ENCODE measurements around the gene AVL9.

Gene AVL9

GRCh38 chr7:32535162-32535702, 39.9 kb downstream of the AVL9 start:
- DNase-seq (ENCODE audit: low read depth): no peak

DNA sequence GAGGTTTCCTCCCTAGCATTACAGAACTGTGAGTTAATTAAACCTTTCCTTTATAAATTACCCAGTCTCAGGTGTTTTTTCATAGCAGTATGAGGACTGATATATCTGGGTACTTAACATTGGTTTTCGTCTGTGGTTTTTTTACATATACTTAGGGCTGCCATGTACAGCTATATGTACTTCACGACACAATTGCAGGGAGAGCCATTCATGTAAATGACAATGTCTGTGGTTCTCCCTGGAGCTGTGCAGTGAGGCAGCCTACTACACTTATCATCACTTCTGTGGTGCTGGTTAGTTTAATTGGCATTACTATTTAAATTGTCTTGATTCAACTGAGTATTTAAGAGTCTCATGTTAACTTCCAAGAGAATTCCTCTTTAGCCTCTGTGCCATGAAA, 40.7 kb downstream of the AVL9 start:
- no peak for DNase-seq (ENCODE audit: low read depth)

DNA sequence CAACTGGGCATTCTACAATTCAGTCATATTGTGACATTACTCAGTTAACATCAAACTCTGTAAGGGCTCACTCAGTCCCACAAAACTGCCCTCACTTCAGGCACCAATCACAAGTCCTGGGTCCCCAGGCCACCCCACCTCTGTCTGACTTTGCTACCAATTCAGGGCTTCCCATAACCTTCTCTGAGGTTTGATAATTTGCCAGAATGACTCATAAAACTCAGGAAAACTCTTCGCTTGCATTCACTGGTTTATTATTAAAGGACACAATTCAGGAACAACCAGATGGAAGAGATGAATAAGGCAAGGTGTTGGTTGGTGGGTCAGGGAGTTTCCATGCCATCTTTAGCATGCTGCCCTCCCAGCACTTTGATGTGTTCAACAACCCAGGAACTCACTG, 41.3 kb downstream of the AVL9 start:
- DNase-seq (ENCODE audit: low read depth): no peak

DNA sequence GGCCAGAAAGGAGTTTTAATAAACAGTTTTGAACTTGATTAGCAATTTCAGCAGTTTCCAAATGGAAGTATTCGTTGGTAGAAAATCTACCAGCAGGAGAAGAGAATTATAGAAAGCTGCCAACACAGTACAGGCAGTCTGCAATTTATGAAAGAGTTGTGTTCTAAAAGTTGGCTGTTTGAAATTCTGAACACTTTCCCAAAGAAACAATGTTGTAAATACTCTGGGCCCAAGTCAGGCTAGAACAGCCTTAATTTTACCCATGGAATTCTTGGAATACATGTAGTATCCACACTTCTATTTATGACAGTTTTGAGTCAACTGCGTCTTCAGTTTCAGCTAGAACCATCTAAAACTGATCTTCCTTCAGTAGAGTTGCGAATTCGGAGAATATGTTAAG, 42.5 kb downstream of the AVL9 start:
- DNase-seq (ENCODE audit: low read depth): no peak

- DNase-seq (ENCODE audit: low read depth): no peak
Observed at GRCh38 chr7:32539366-32539765, 44.1 kb downstream of the AVL9 start.

DNA sequence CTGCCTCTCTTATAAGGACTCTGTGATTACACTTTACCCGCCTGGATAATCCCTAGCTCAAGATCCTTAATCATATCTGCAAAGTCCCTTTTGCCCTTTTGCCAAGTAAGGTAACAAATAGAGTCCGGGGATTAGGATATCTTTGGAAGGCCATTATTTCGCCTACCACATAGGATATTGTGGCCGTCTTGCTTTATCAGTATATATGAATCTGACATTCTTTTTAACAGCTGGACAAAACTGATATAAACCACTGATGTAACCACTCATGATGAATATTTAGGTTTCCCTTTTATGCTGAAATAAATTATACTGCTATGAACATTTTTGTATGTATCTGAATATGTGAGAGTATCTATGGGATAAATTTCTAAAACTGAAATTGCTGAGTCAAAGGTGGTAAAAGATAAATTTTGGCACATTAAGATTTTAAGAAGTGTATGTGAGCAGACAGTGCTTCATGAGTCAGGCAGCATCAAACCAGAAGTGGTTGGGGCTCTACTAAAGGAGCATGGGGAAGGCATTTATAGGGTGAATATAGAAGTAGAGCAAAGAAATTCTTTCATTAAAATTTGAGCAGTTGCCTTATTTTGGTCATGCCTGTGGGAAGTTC, 44.7 kb downstream of the AVL9 start:
- no peak for DNase-seq (ENCODE audit: low read depth)

GRCh38 chr7:32542595-32542994, 47.3 kb downstream of the AVL9 start:
- DNase-seq (ENCODE audit: low read depth): no peak

DNA sequence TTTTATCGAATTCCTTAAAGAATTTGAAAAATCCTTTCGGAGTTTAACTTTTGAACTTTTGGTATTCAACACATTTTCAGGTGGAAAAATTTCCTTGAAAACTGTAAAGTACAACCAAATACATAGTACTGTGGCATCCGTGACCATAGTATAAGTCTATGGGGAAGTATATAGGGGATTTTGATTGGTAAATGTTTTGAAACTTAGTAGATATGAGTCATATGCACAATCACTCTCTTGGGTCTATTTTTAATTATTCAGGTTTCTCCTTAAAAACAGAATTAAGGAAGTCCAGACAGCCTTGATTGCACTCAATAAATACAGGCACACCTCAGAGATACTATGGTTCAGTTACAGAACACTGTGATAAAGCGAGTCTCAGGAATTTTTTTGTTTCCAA, 64.2 kb downstream of the AVL9 start:
- DNase-seq (ENCODE audit: low read depth): no peak

DNA sequence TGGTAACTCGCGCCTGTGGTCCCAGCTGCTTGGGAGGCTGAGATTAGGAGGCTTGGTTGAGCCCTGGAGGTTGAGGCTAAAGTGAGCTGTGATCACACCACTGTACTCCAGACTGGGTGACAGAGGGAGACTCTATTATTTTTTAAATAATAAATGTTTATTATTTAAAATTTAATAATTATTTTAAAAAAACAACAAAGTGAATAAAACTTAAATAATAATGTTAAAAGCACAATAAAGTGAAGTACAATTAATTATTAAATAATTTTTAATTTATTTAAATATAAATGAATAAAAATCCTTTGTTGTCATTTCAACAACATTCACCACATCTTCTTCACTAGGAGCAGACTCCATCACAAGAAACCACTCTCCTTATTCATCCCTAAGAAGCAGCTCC, 64.8 kb downstream of the AVL9 start:
- no peak for DNase-seq (ENCODE audit: low read depth)

DNA sequence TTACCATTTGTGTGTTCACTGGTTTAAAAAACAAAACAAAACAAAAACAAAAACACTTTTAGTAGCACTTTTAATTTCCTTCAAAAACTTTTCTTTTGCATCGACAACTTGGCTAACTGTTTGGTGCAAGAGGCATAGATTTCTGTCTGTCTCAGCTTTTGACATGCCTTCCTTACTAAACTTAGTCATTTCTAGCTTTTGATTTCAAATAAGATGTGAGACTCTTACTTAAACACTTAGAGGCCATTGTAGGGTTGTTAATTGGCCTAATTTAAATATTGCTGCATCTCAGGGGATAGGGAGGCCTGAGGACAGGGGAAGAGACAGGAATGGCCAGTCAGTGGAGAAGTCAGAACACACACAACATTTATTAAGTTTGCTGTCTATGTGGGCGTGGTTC, 66.3 kb downstream of the AVL9 start:
- DNase-seq (ENCODE audit: low read depth): no peak

- DNase-seq (ENCODE audit: low read depth): no peak
Observed at GRCh38 chr7:32564542-32564941, 69.3 kb downstream of the AVL9 start.

- no peak for DNase-seq (ENCODE audit: low read depth)
Observed at GRCh38 chr7:32569388-32570289, 74.3 kb downstream of the AVL9 start.

DNA sequence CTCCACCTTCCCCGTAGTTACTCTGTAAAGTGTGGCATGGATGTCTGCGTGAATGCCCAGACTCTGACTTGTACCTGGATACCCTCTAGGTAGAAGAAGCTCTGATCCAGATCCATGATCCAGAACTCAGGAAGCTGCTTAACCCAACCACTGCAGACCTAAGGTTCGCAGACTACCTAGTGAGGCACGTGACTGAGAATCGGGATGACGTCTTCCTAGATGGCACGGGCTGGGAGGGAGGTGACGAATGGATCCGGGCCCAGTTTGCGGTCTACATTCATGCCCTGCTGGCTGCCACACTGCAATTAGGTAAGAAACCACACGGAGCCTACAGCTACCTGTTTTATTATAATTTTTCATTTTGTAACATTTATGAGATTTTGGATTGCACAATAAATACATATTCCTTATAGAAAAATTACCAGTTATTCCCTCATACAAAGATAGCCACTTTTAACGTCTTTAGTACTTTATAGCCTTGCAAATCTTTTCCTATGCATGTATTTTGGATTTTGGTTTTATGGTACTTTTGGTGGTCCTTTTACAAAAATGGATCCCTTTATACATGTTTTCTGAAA, 77.9 kb downstream of the AVL9 start:
- no peak for DNase-seq (ENCODE audit: low read depth)

- no peak for DNase-seq (ENCODE audit: low read depth)
Observed at GRCh38 chr7:32574626-32575025, 79.3 kb downstream of the AVL9 start.

DNA sequence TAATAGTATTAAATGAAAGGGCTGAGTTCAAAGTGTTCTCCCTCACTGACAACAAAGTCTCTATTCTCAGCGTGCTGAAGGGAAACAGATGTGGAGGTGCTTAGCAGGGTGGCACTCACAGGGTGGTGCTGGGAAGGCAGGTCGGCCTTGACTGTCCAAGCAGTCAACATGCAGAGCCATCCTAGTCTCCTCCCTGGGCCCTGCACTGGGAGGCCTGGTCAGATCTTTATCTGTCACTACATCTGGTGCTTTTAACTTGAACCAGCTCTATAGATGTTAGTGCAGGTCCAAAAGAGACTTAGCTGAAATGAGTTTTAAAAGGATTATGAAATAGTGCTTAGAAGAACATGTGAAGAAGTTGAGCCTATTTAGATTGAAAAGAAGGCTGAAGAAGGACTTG, 82.1 kb downstream of the AVL9 start:
- no peak for DNase-seq (ENCODE audit: low read depth)

DNA sequence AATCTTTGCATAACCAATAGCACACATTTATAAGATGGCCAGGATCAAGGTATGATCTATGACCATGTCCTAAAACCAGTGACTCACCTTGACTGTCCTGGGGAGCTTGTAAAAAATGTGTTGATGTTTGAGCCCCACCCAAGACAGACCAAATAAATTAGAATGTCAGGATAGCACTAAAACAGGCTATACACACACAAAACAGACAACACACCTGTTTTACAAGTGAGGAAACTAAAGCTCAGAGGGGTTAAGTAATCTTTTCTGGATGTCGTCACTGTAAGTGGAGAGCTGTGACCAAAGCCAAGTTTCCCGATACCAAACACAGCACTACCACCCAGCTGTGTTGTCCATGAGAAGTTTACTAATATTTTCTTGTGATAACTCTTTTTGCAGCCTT, 84.5 kb downstream of the AVL9 start:
- no peak for DNase-seq (ENCODE audit: low read depth)

DNA sequence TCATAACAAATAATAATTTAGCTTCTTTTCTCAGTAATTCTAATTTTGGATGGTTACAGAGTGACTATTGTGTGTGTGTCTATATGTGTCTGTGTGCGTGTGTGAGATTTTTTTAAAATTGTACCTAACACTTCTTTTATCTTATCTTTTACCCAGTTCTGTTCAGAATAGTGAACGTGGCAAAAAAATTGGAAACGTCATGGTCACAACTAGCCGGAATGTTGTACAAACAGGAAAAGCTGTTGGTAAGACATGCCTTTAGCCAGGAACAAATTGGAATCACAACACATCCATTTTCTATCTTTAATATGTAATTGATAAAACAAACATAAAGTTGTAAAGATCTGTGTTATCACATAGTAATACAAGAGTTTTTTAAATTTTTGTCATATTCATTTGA, 85.4 kb downstream of the AVL9 start:
- DNase-seq (ENCODE audit: low read depth): no peak

DNA sequence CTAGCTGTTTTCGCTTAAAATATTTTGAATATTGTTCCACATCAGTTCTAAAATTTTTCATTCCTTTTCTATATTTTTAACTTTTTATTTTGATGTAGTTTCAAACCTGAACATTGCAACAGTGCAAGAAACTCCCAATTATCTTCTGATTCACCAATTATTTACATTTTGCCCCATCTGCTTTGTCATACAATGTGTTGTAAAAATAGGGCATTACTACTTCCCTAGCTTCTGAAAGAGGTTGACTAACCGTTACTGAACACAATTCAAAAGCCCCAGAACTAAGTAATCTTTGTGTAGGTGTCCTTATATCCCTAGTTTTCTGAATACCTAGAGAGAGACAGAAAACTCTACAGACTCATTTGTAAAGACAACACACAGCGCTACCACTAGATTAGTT, 86.7 kb downstream of the AVL9 start:
- no peak for DNase-seq (ENCODE audit: low read depth)

- DNase-seq (ENCODE audit: low read depth): no peak
Observed at GRCh38 chr7:32583791-32584190, 88.5 kb downstream of the AVL9 start.

GRCh38 chr7:32586291-32587221, 91.3 kb downstream of the AVL9 start:
- no peak for DNase-seq (ENCODE audit: low read depth)

DNA sequence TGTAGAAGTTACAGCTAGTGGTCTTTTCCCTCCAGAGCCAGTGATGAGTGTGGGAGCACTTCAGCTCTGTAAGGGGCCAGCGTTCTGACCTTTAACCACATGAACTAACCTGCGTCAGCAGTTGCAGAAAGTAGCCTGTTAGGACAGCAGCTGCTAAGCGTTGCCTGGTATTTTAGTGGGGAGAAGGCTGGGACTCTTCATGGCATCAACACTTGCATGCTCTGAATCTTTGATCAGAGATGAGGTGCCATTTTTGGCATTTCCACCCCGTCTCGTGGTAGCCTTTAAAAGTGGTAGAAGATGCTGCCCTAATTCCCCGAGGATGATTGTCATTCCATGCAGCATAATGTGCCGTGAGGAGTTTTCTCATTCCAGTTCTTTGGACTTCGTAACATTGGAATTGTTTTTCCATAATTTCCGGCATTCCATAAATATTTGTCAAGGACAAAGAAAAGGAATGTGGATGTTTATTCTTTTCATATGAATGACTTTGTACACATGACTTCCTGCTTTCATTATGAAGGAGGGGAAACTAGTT, 92.2 kb downstream of the AVL9 start:
- no peak for DNase-seq (ENCODE audit: low read depth)

DNA sequence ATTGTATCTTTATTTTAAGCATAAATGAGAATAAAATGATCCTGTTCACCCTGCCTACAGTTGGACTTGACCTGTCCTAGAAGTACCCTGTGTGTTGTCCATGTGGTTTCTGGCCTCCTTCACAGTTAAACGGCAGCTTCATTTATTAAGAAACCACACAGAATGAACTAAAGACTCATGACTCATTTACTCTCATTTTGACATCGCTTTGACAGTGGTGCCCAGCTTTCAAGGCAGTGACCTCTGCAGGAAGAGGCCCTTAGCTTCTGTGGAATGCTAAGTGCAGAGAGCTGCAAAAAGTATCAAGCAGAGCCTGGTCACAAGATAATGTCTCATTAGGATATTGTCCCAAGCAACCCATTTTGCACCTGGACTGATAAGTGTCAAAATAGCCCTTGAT, 93.4 kb downstream of the AVL9 start:
- DNase-seq (ENCODE audit: low read depth): no peak
